Kidney (tissue), 14 donors: ENCODE results near the gene ZC3H12A. TPM values are rescaled to one million over a fixed set of nuclear protein-coding genes. Genes with fewer than 3 reads are reported as not detected.
A peak's percentile ranks its signal among the peaks of the same experiment; 100 is the strongest.

ENCODE experiments used
- DNase-seq, 5 donors: peaks; one replicate each; pipeline ENCODE4 v3.0.0-alpha.2; 2013 to 2020
- FAIRE-seq: peaks from 2 replicates; lab custom pipeline; 2012; peaks lifted over from hg19 to GRCh38; lab: Jason Lieb, UNC
- H3K27ac ChIP-seq, 2 donors: one replicate each; pipeline ENCODE4 v1.7.0; 2013; ENCODE audit warnings: low read depth in 2 of 2, low read length in 2 of 2, inconsistent platforms in 1 of 2
- H3K27me3 ChIP-seq: one replicate; pipeline ENCODE4 v1.7.1; 2013; ENCODE audit warnings: low read length, inconsistent platforms; ENCODE audit not compliant: control insufficient read depth, insufficient read depth
- H3K36me3 ChIP-seq, 3 donors: one replicate each; pipeline versions ENCODE4 v1.7.0 to v1.7.1; 2013; ENCODE audit warnings: low read length in 3 of 3, control low read depth in 1 of 3, inconsistent platforms in 1 of 3; ENCODE audit not compliant: insufficient read depth in 3 of 3, control insufficient read depth in 2 of 3
- H3K4me1 ChIP-seq, 3 donors: one replicate each; pipeline versions ENCODE4 v1.7.0 to v1.7.1; 2013; ENCODE audit warnings: low read length in 3 of 3, inconsistent platforms in 1 of 3, low read depth in 1 of 3; ENCODE audit not compliant: control insufficient read depth in 2 of 3, insufficient read depth in 2 of 3
- H3K4me3 ChIP-seq, 3 donors: one replicate each; pipeline versions ENCODE4 v1.7.0 to v1.8.1; 2013; ENCODE audit warnings: low read length in 3 of 3, control low read depth in 1 of 3, inconsistent platforms in 1 of 3
- H3K9ac ChIP-seq, 3 donors: one replicate each; pipeline versions ENCODE4 v1.7.0 to v1.7.1; 2013; ENCODE audit warnings: low read length in 3 of 3, control low read depth in 1 of 3, inconsistent platforms in 1 of 3
- H3K9me3 ChIP-seq, 3 donors: one replicate each; pipeline versions ENCODE4 v1.7.0 to v1.7.1; 2013; ENCODE audit warnings: low read length in 3 of 3, control low read depth in 1 of 3, inconsistent platforms in 1 of 3; ENCODE audit not compliant: control insufficient read depth in 2 of 3, insufficient read depth in 1 of 3
- CTCF ChIP-seq: IDR thresholded peaks from 3 replicates; pipeline ENCODE4 v1.5.1; 2012; ENCODE audit warnings: mild to moderate bottlenecking, moderate library complexity, borderline replicate concordance; ENCODE audit not compliant: insufficient read depth; ENCODE audit errors: extremely low read depth
- intact Hi-C: fragments of 100-400 bp; cut with DNase I; formaldehyde crosslinking; loops from one replicate; pipeline ENCODE4 v1.11.1; 2022
- polyA plus RNA-seq: library from polyadenylated mRNA; stranded (reverse); fragments of 350-450 nt; fragmentation: Illumina TruSeq; extraction: RNeasy Lipid Tissue Mini Kit (QIAGEN cat#74804); gene quantifications from one replicate; pipeline ENCODE4 v1.2.3, GENCODE V29; 2014; ENCODE audit warnings: low read depth, low replicate concordance; ENCODE audit not compliant: insufficient read depth
- total RNA-seq: library from RNA; stranded (reverse); fragmentation: NEBNext Ultra II Directional; extraction: Animal tissue kit (Norgen Biotek cat#: 25700); gene quantifications from one replicate; pipeline ENCODE4 v1.2.1, GENCODE V29; 2021
- donor health status: control.
- donor health status: control.
- donor health status: control.
- donor health status: control.
- donor health status: control.
- donor health status: DM: yes; HTN: yes; CAD: no.
- donor health status: Normal renal cell carcinoma (clear cell type).

The ZC3H12A gene
- total and polyA plus RNA-seq, 2 donors from 2014 or later = 3.8 to 21.1 TPM

- TF ChIP-seq CTCF = no peak
- DNase-seq = no peak
- H3K9me3 ChIP-seq = no peaks in the 10 kb centered on the region
- no peak overlapping the region for H3K9ac ChIP-seq
- FAIRE-seq = no peak
- H3K4me1 ChIP-seq = peaks cover 0 to 18% (median 15%) of the 10 kb centered on the region in 3 donors
- no peaks in the 10 kb centered on the region for H3K27me3 ChIP-seq
- H3K36me3 ChIP-seq = no peaks in the 10 kb centered on the region
- H3K27ac ChIP-seq = no peak overlapping the region
- intact Hi-C loops = no loop called here
- H3K4me3 ChIP-seq = no peak overlapping the region
Observed at GRCh38 chr1:37468037-37468436, 6.3 kb upstream of the ZC3H12A start.

GRCh38 chr1:37469386-37469785, 5.0 kb upstream of the ZC3H12A start:
- H3K27me3 ChIP-seq = no peaks in the 10 kb centered on the region
- H3K4me3 ChIP-seq = no peak overlapping the region
- no peak for TF ChIP-seq CTCF
- H3K4me1 ChIP-seq = peaks cover 0 to 27% (median 22%) of the 10 kb centered on the region in 3 donors
- no peaks in the 10 kb centered on the region for H3K36me3 ChIP-seq
- no peak for FAIRE-seq
- H3K9me3 ChIP-seq = no peaks in the 10 kb centered on the region
- intact Hi-C loops = no loop called here
- no peak overlapping the region for H3K27ac ChIP-seq
- DNase-seq = no peak
- no peak overlapping the region for H3K9ac ChIP-seq

GRCh38 chr1:37471345-37472231, 2.8 kb upstream of the ZC3H12A start:
- FAIRE-seq = no peak
- peak in 3 of 5 donors; percentile 24 to 91 (median 51) for DNase-seq
- peak overlapping the region in 2 of 3 donors; percentile 28 to 59 for H3K4me3 ChIP-seq

More at GRCh38 chr1:37471345-37472231, 2.8 kb upstream of the ZC3H12A start:
- intact Hi-C loops = no loop called here
- peaks cover 0 to 7% (median 3%) of the 10 kb centered on the region in 3 donors for H3K36me3 ChIP-seq
- peak overlapping the region; percentile 89 to 92 for H3K27ac ChIP-seq
- no peaks in the 10 kb centered on the region for H3K27me3 ChIP-seq
- H3K4me1 ChIP-seq = peaks cover 0 to 43% (median 23%) of the 10 kb centered on the region in 3 donors
- H3K9ac ChIP-seq = peak overlapping the region in 2 of 3 donors; percentile 53 to 78
- TF ChIP-seq CTCF = no peak
- H3K9me3 ChIP-seq = no peaks in the 10 kb centered on the region
